IMR-90 (cell line): ENCODE results near the gene RPGR. TPM values are rescaled to one million over a fixed set of nuclear protein-coding genes. Genes with fewer than 3 reads are reported as not detected.

Experiments used
- ATAC-seq: fragments of 200-7000 bp; cut with Tn5 transposase; 2 replicates; pipeline ENCODE4 v1.9.1; 2020; ENCODE audit warnings: low read depth, mild to moderate bottlenecking, moderate library complexity
- BruUV-seq: library from RNA; stranded (reverse); fragments of 400-500 nt; replicated peaks from 2 replicates; lab custom pipeline; 2021; lab: Mats Ljungman, UMichigan
- CTCF ChIA-PET: fragments of 300-600 bp; formaldehyde crosslinking; extraction: SDS; loops from one replicate; lab custom pipeline; 2021; ENCODE audit warnings: antibody characterized with exemption; lab: Yijun Ruan, JAX
- POLR2A ChIA-PET: fragments of 300-600 bp; sonication (Branson Sonifier 250); formaldehyde crosslinking; loops from one replicate; lab custom pipeline; 2022; ENCODE audit warnings: antibody characterized with exemption; ENCODE audit not compliant: unreplicated experiment; lab: Charles Lee
- DNase-seq: peaks from one replicate; pipeline ENCODE4 v3.0.0; 2013
- H2AFZ ChIP-seq: replicated peaks from 2 replicates; pipeline ENCODE3; 2013; ENCODE audit warnings: low read length, mild to moderate bottlenecking; ENCODE audit not compliant: poor library complexity
- H2AK5ac ChIP-seq: 2 replicates; pipeline ENCODE4 v1.6.1; 2013; ENCODE audit warnings: low read depth, low read length, inconsistent platforms
- H2AK9ac ChIP-seq: replicated peaks from 2 replicates; pipeline ENCODE3; 2013; ENCODE audit warnings: mild to moderate bottlenecking, low read depth, low read length, moderate library complexity; ENCODE audit not compliant: poor library complexity
- H2BK120ac ChIP-seq: 2 replicates; pipeline ENCODE4 v1.6.1; 2013; ENCODE audit warnings: low read depth, low read length, inconsistent platforms
- H2BK15ac ChIP-seq: 3 replicates; pipeline ENCODE4 v1.6.1; 2013; ENCODE audit warnings: low read depth, low read length, inconsistent platforms
- H2BK20ac ChIP-seq: 2 replicates; pipeline ENCODE4 v1.6.1; 2013; ENCODE audit warnings: low read depth, mild to moderate bottlenecking, inconsistent platforms, low read length, moderate library complexity
- H2BK5ac ChIP-seq: 2 replicates; pipeline ENCODE4 v1.6.1; 2013; ENCODE audit warnings: mild to moderate bottlenecking, low read depth, low read length, inconsistent platforms; ENCODE audit not compliant: poor library complexity, severe bottlenecking
- H3K14ac ChIP-seq: replicated peaks from 2 replicates; pipeline ENCODE4 v1.6.1; 2013; ENCODE audit warnings: low read depth, low read length, inconsistent platforms
- H3K18ac ChIP-seq: 2 replicates; pipeline ENCODE4 v1.6.1; 2013; ENCODE audit warnings: low read depth, low read length, control low read depth
- H3K23ac ChIP-seq: 2 replicates; pipeline ENCODE4 v1.6.1; 2013; ENCODE audit warnings: low read depth, low read length, inconsistent platforms
- H3K27ac ChIP-seq: 2 replicates; pipeline ENCODE4 v1.5.1; 2013; ENCODE audit warnings: mild to moderate bottlenecking, control low read depth, low read length; ENCODE audit not compliant: insufficient read depth
- H3K27me3 ChIP-seq: 2 replicates; pipeline ENCODE4 v1.6.1; 2013; ENCODE audit warnings: low read length; ENCODE audit not compliant: control insufficient read depth, insufficient read depth
- H3K36me3 ChIP-seq: 2 replicates; pipeline ENCODE4 v1.6.1; 2013; ENCODE audit warnings: low read length, mixed read lengths; ENCODE audit not compliant: control insufficient read depth, insufficient read depth
- H3K4ac ChIP-seq: 2 replicates; pipeline ENCODE4 v1.6.1; 2013; ENCODE audit warnings: low read depth, low read length, inconsistent platforms
- H3K4me1 ChIP-seq: 2 replicates; pipeline ENCODE4 v1.6.1; 2013; ENCODE audit warnings: low read length, mixed read lengths; ENCODE audit not compliant: control insufficient read depth, insufficient read depth
- H3K4me2 ChIP-seq: 2 replicates; pipeline ENCODE4 v1.6.1; 2013; ENCODE audit warnings: low read depth, mild to moderate bottlenecking, control low read depth, low read length, moderate library complexity
- H3K4me3 ChIP-seq: 2 replicates; pipeline ENCODE4 v1.5.1; 2013; ENCODE audit warnings: low read depth, mild to moderate bottlenecking, control low read depth, low read length, moderate library complexity; ENCODE audit not compliant: insufficient read depth
- H3K56ac ChIP-seq: 2 replicates; pipeline ENCODE4 v1.6.1; 2013; ENCODE audit warnings: low read length, inconsistent platforms; ENCODE audit not compliant: insufficient read depth; ENCODE audit errors: extremely low read depth
- H3K79me1 ChIP-seq, 2 experiments: 2 replicates each; pipeline ENCODE4 v1.6.1; 2013; ENCODE audit warnings: low read length in 2 of 2, inconsistent platforms in 1 of 2, low read depth in 1 of 2
- H3K9ac ChIP-seq: 2 replicates; pipeline ENCODE4 v1.6.1; 2013; ENCODE audit warnings: low read depth, low read length, control low read depth
- H3K9me1 ChIP-seq: 2 replicates; pipeline ENCODE4 v1.6.1; 2013; ENCODE audit warnings: low read length, inconsistent platforms; ENCODE audit not compliant: insufficient read depth
- H3K9me3 ChIP-seq: 2 replicates; pipeline ENCODE4 v1.6.1; 2013; ENCODE audit warnings: low read length; ENCODE audit not compliant: control insufficient read depth, insufficient read depth
- H4K20me1 ChIP-seq: 2 replicates; pipeline ENCODE4 v1.6.1; 2013; ENCODE audit warnings: low read length, inconsistent platforms; ENCODE audit not compliant: insufficient read depth
- H4K5ac ChIP-seq: 2 replicates; pipeline ENCODE4 v1.6.1; 2013; ENCODE audit warnings: mild to moderate bottlenecking, low read depth, low read length, control low read depth
- H4K8ac ChIP-seq, 2 experiments: 2 replicates each; pipeline ENCODE4 v1.6.1; 2013; ENCODE audit warnings: low read depth in 2 of 2, low read length in 2 of 2, control low read depth in 1 of 2, inconsistent platforms in 1 of 2
- H4K91ac ChIP-seq: 2 replicates; pipeline ENCODE4 v1.6.1; 2013; ENCODE audit warnings: low read depth, low read length, inconsistent platforms; ENCODE audit not compliant: insufficient read depth
- CHD1 ChIP-seq: IDR thresholded peaks from 2 replicates; pipeline ENCODE4 v1.6.1; 2012; ENCODE audit warnings: low read depth, low read length, improper control_type of control experiment
- CTCF ChIP-seq: conservative IDR thresholded peaks from 2 replicates; pipeline ENCODE4 v1.5.1; 2012; ENCODE audit warnings: mild to moderate bottlenecking, low read depth, low read length, improper control_type of control experiment
- RFX5 ChIP-seq: IDR thresholded peaks from 2 replicates; pipeline ENCODE4 v1.8.0; 2012; ENCODE audit warnings: low read depth, mild to moderate bottlenecking, low read length, moderate library complexity
- WGBS, 2 experiments: methylation state at CpG; one replicate each; pipeline versions ENCODE4 v1.1.5 to v1.1.7; 2013; ENCODE audit warnings: missing lambda C conversion rate in 2 of 2; ENCODE audit not compliant: insufficient read length in 1 of 2; ENCODE audit errors: extremely low coverage in 2 of 2; 5-methylcytosine and 5-hydroxymethylcytosine counted together
- dilution Hi-C: fragments of 300-500 bp; cut with HindIII; formaldehyde crosslinking; loops from one replicate; pipeline ENCODE4 v1.14.3; 2018; ENCODE audit warnings: low sequenced_read_pairs; ENCODE audit not compliant: unreplicated experiment
- in situ Hi-C: fragments of 300-500 bp; cut with MboI; formaldehyde crosslinking; loops from 3 replicates; pipeline ENCODE4 v1.14.3; 2019; ENCODE audit warnings: low sequenced_read_pairs, inconsistent platforms, mixed read lengths
- intact Hi-C: fragments of 100-400 bp; cut with micrococcal nuclease; formaldehyde crosslinking; loops from 2 replicates; pipeline ENCODE4 v1.10.0; 2022
- polyA plus RNA-seq, 3 experiments: library from polyadenylated mRNA; depleted of rRNA; stranded (reverse); fragments of >200 nt; gene quantifications; 2 replicates each; pipeline ENCODE4 v1.2.3, GENCODE V29; 2012; ENCODE audit warnings: low replicate concordance in 1 of 3
- total RNA-seq: library from RNA; depleted of rRNA; stranded (reverse); fragments of >200 nt; gene quantifications from 2 replicates; pipeline ENCODE4 v1.2.3, GENCODE V29; 2012

The RPGR gene
- total and polyA plus RNA-seq, 2 of the 4 experiments (the other 2 are of a cell fraction), result 2.2 to 3.8 TPM

GRCh38 chrX:38313190-38313589, 14.1 kb downstream of the RPGR start:
- H2BK20ac ChIP-seq, result no peak overlapping the region
- ChIA-PET POLR2A (no interaction called here), CTCF (no interaction called here)
- H3K18ac ChIP-seq, result no peak overlapping the region
- H4K5ac ChIP-seq, result no peak overlapping the region
- no peak overlapping the region for H2AK9ac ChIP-seq
- no peak overlapping the region for H3K56ac ChIP-seq
- H3K9ac ChIP-seq, result no peak overlapping the region
- DNase-seq (peak; percentile 55), ATAC-seq (peak; percentile 49; the same call in 1 of the 2 replicates)
- H3K9me1 ChIP-seq, result no peaks in the 10 kb centered on the region
- no peak overlapping the region for H3K14ac ChIP-seq
- H3K79me1 ChIP-seq, result no peaks in the 10 kb centered on the region
- intact Hi-C loops, result no loop called here
- dilution Hi-C loops, result no loop called here
- no peak overlapping the region for H3K4me3 ChIP-seq
- no peaks in the 10 kb centered on the region for H3K27me3 ChIP-seq
- no peak overlapping the region for H2BK15ac ChIP-seq
- H4K8ac ChIP-seq, result no peak overlapping the region
- H3K4me2 ChIP-seq, result no peak overlapping the region
- no peaks in the 10 kb centered on the region for H4K20me1 ChIP-seq
- H3K27ac ChIP-seq, result no peak overlapping the region
- H3K36me3 ChIP-seq, result no peaks in the 10 kb centered on the region
- TF ChIP-seq CHD1, result no peak
- no peak for TF ChIP-seq RFX5
- TF ChIP-seq CTCF, result no peak
- H2BK120ac ChIP-seq, result no peak overlapping the region; the same call in 1 of the 2 replicates
- H2BK5ac ChIP-seq, result no peak overlapping the region
- in situ Hi-C loops, result no loop called here
- no peak overlapping the region for H2AK5ac ChIP-seq
- no peak overlapping the region for H4K91ac ChIP-seq
- no peak overlapping the region for H2AFZ ChIP-seq
- H3K23ac ChIP-seq, result no peak overlapping the region
- BruUV-seq, result no TSS peak
- H3K4ac ChIP-seq, result no peak overlapping the region
- H3K9me3 ChIP-seq, result no peaks in the 10 kb centered on the region
- peaks cover 2% of the 10 kb centered on the region for H3K4me1 ChIP-seq
- no CpG with 5 or more reads among the region's 4 CpGs for WGBS, 2 experiments
